ENCODE data around the gene COPS8. TPM values are rescaled to one million over a fixed set of nuclear protein-coding genes. Genes with fewer than 3 reads are reported as not detected.
A peak's percentile ranks its signal among the peaks of the same experiment; 100 is the strongest.

Gene COPS8
- total and polyA plus RNA-seq, 12 donors: 25.2 to 131 (median 63.9) TPM

- intact Hi-C loops (cut with DNase I): loop anchor here (5.0 to 10.0 kb wide), 2 partner anchors 546 to 708 kb away; no protein-coding TSS in a partner anchor
- no peak overlapping the region for H3K4me3 ChIP-seq
- 20 to 23% (median 22%) methylated on average over 15 of the region's 15 CpGs for WGBS, 4 donors
- no peaks in the 10 kb centered on the region for H3K36me3 ChIP-seq (replicated peaks in 1 of 2)
- no peak overlapping the region for H3K27ac ChIP-seq
- H3K9me3 ChIP-seq (replicated peaks in 1 of 3): no peaks in the 10 kb centered on the region
- no peaks in the 10 kb centered on the region for H3K27me3 ChIP-seq
- peak; percentile 40 to 73 (median 50) for DNase-seq
- H3K4me1 ChIP-seq (replicated peaks in 1 of 2): no peaks in the 10 kb centered on the region
- TF ChIP-seq POLR2A (IDR thresholded peaks at IDR 0.05): no peak
- TF ChIP-seq, protein P1, sequence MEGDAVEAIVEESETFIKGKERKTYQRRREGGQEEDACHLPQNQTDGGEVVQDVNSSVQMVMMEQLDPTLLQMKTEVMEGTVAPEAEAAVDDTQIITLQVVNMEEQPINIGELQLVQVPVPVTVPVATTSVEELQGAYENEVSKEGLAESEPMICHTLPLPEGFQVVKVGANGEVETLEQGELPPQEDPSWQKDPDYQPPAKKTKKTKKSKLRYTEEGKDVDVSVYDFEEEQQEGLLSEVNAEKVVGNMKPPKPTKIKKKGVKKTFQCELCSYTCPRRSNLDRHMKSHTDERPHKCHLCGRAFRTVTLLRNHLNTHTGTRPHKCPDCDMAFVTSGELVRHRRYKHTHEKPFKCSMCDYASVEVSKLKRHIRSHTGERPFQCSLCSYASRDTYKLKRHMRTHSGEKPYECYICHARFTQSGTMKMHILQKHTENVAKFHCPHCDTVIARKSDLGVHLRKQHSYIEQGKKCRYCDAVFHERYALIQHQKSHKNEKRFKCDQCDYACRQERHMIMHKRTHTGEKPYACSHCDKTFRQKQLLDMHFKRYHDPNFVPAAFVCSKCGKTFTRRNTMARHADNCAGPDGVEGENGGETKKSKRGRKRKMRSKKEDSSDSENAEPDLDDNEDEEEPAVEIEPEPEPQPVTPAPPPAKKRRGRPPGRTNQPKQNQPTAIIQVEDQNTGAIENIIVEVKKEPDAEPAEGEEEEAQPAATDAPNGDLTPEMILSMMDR (IDR thresholded peaks at IDR 0.05): peak; percentile 29 to 74 (median 65)
Observed at GRCh38 chr2:237060534-237061312, 25.0 kb upstream of the COPS8 start.

DNA sequence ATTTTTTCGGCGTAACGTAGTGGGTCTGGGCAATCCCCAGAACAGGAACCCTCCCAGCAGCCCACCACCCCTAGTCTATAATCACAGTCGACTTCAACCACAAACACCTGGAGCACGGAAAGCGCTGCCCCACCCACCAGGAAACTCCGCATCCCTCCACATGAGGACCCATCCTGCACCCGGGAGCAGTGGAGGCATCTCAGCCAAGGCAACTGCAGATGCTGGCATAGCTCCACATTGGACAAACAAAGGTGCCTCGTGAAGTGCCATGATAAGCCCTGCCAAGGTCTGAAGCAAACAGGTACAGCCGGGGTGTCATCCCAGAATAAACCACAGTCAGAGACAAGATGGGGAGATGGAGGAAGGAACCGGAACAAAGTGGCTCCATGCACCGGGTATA, 24.3 kb upstream of the COPS8 start:
- Histone ChIP-seq H3K9me3 (replicated peaks in 1 of 3) (no peaks in the 10 kb centered on the region), H3K4me3 (no peak overlapping the region), H3K27ac (no peak overlapping the region), H3K36me3 (replicated peaks in 1 of 2) (no peaks in the 10 kb centered on the region), H3K4me1 (replicated peaks in 1 of 2) (no peaks in the 10 kb centered on the region), H3K27me3 (no peaks in the 10 kb centered on the region)
- 65 to 80% (median 74%) methylated on average over 12 of the region's 12 CpGs for WGBS, 4 donors
- intact Hi-C loops (cut with DNase I): loop anchor here (5.0 to 10.0 kb wide), 2 partner anchors 547 to 709 kb away; no protein-coding TSS in a partner anchor
- no peak for DNase-seq
- no peak for TF ChIP-seq POLR2A (IDR thresholded peaks at IDR 0.05)
- TF ChIP-seq, protein P1 (IDR thresholded peaks at IDR 0.05): no peak

GRCh38 chr2:237062585-237062984, 23.1 kb upstream of the COPS8 start:
- H3K9me3 ChIP-seq (replicated peaks in 1 of 3): no peaks in the 10 kb centered on the region
- H3K4me1 ChIP-seq (replicated peaks in 1 of 2): no peaks in the 10 kb centered on the region
- DNase-seq: no peak
- H3K27ac ChIP-seq: no peak overlapping the region
- no peaks in the 10 kb centered on the region for H3K27me3 ChIP-seq
- no peaks in the 10 kb centered on the region for H3K36me3 ChIP-seq (replicated peaks in 1 of 2)
- intact Hi-C loops (cut with DNase I): loop anchor here (5.0 to 10.0 kb wide), 2 partner anchors 548 to 710 kb away; no protein-coding TSS in a partner anchor
- WGBS, 4 donors: 85 to 94% (median 88%) methylated on average over 1 to 4 of the region's 4 CpGs
- H3K4me3 ChIP-seq: no peak overlapping the region
- TF ChIP-seq, protein P1 (IDR thresholded peaks at IDR 0.05): no peak
- no peak for TF ChIP-seq POLR2A (IDR thresholded peaks at IDR 0.05)

- Histone ChIP-seq H3K9me3 (replicated peaks in 1 of 3) (no peaks in the 10 kb centered on the region), H3K27me3 (no peaks in the 10 kb centered on the region), H3K27ac (no peak overlapping the region), H3K36me3 (replicated peaks in 1 of 2) (no peaks in the 10 kb centered on the region), H3K4me3 (no peak overlapping the region), H3K4me1 (replicated peaks in 1 of 2) (no peaks in the 10 kb centered on the region)
- intact Hi-C loops (cut with DNase I): loop anchor here (5.0 to 10.0 kb wide), 2 partner anchors 550 to 712 kb away; no protein-coding TSS in a partner anchor
- no peak for DNase-seq
- TF ChIP-seq, protein P1 (IDR thresholded peaks at IDR 0.05): no peak
- no peak for TF ChIP-seq POLR2A (IDR thresholded peaks at IDR 0.05)
- WGBS, 4 donors: 91 to 93% (median 92%) methylated on average over 10 to 24 of the region's 24 CpGs
Observed at GRCh38 chr2:237064203-237065070, 21.3 kb upstream of the COPS8 start.
